ENCODE results near the gene AMBP. TPM values are rescaled to one million over a fixed set of nuclear protein-coding genes. Genes with fewer than 3 reads are reported as not detected.

Gene AMBP
- total RNA-seq, 1 experiment from 2014 or later: not detected

- DNase-seq: no peak
- peaks cover 69% of the 10 kb centered on the region for H3K27me3 ChIP-seq (ENCODE audit: insufficient read depth, low read depth)
- intact Hi-C loops (cut with micrococcal nuclease; ENCODE audit: unreplicated experiment): no loop called here
- no peak overlapping the region for H3K4me3 ChIP-seq
- TF ChIP-seq CTCF (conservative IDR thresholded peaks at IDR 0.05): no peak
- TF ChIP-seq EZH2 (IDR thresholded peaks at IDR 0.05; ENCODE audit: low read depth): no peak
- H3K9me2 ChIP-seq (ENCODE audit: insufficient read depth): no peaks in the 10 kb centered on the region
- no peak overlapping the region for H2AFZ ChIP-seq
- H3K79me2 ChIP-seq (ENCODE audit: low read depth): no peaks in the 10 kb centered on the region
- no peak overlapping the region for H3K4me2 ChIP-seq
- POLR2A ChIA-PET (ENCODE audit: unreplicated experiment): no interaction called here
- no peaks in the 10 kb centered on the region for H3K36me3 ChIP-seq (ENCODE audit: low read depth)
- H3K9me3 ChIP-seq (ENCODE audit: insufficient read depth, low read depth): no peaks in the 10 kb centered on the region
- BruUV-seq (replicated peaks): no TSS peak
- H4K20me1 ChIP-seq (ENCODE audit: insufficient read depth): no peaks in the 10 kb centered on the region
- H3K27ac ChIP-seq: no peak overlapping the region
- no peaks in the 10 kb centered on the region for H3F3A ChIP-seq (ENCODE audit: insufficient read depth, low read depth)
- CTCF ChIA-PET: no interaction called here
- H3K4me1 ChIP-seq (replicated peaks; ENCODE audit: insufficient read depth): no peaks in the 10 kb centered on the region
Measured at GRCh38 chr9:114039484-114039883, 38.6 kb downstream of the AMBP start.

GRCh38 chr9:114038724-114039313, 39.3 kb downstream of the AMBP start:
- H3K79me2 ChIP-seq (ENCODE audit: low read depth): no peaks in the 10 kb centered on the region
- no peak overlapping the region for H2AFZ ChIP-seq
- H4K20me1 ChIP-seq (ENCODE audit: insufficient read depth): no peaks in the 10 kb centered on the region
- H3K4me1 ChIP-seq (replicated peaks; ENCODE audit: insufficient read depth): no peaks in the 10 kb centered on the region
- H3K27me3 ChIP-seq (ENCODE audit: insufficient read depth, low read depth): peaks cover 73% of the 10 kb centered on the region
- H3K4me3 ChIP-seq: no peak overlapping the region
- no peaks in the 10 kb centered on the region for H3F3A ChIP-seq (ENCODE audit: insufficient read depth, low read depth)
- no peak overlapping the region for H3K4me2 ChIP-seq
- POLR2A ChIA-PET (ENCODE audit: unreplicated experiment): no interaction called here
- no TSS peak for BruUV-seq (replicated peaks)
- no peaks in the 10 kb centered on the region for H3K36me3 ChIP-seq (ENCODE audit: low read depth)
- H3K9me3 ChIP-seq (ENCODE audit: insufficient read depth, low read depth): no peaks in the 10 kb centered on the region
- DNase-seq: no peak
- CTCF ChIA-PET: no interaction called here
- H3K27ac ChIP-seq: no peak overlapping the region
- intact Hi-C loops (cut with micrococcal nuclease; ENCODE audit: unreplicated experiment): no loop called here
- H3K9me2 ChIP-seq (ENCODE audit: insufficient read depth): no peaks in the 10 kb centered on the region
- TF ChIP-seq EZH2 (IDR thresholded peaks at IDR 0.05; ENCODE audit: low read depth): no peak
- TF ChIP-seq CTCF (conservative IDR thresholded peaks at IDR 0.05): no peak

GRCh38 chr9:114037961-114038723, 40.0 kb downstream of the AMBP start:
- Histone ChIP-seq H3K36me3 (ENCODE audit: low read depth) (no peaks in the 10 kb centered on the region), H3K27me3 (ENCODE audit: insufficient read depth, low read depth) (peaks cover 76% of the 10 kb centered on the region), H3K4me3 (no peak overlapping the region), H4K20me1 (ENCODE audit: insufficient read depth) (no peaks in the 10 kb centered on the region), H3K9me2 (ENCODE audit: insufficient read depth) (no peaks in the 10 kb centered on the region), H3K4me2 (no peak overlapping the region), H3K27ac (no peak overlapping the region), H3K9me3 (ENCODE audit: insufficient read depth, low read depth) (no peaks in the 10 kb centered on the region), H3F3A (ENCODE audit: insufficient read depth, low read depth) (no peaks in the 10 kb centered on the region), H2AFZ (no peak overlapping the region), H3K4me1 (replicated peaks; ENCODE audit: insufficient read depth) (no peaks in the 10 kb centered on the region), H3K79me2 (ENCODE audit: low read depth) (no peaks in the 10 kb centered on the region)
- POLR2A ChIA-PET (ENCODE audit: unreplicated experiment): no interaction called here
- DNase-seq: no peak
- BruUV-seq (replicated peaks): no TSS peak
- CTCF ChIA-PET: no interaction called here
- intact Hi-C loops (cut with micrococcal nuclease; ENCODE audit: unreplicated experiment): no loop called here
- TF ChIP-seq CTCF (conservative IDR thresholded peaks at IDR 0.05): no peak
- no peak for TF ChIP-seq EZH2 (IDR thresholded peaks at IDR 0.05; ENCODE audit: low read depth)

All from PC-9 (cell line).